Stimulated activated CD4-positive, alpha-beta T cell treated with anti-CD3 and anti-CD28 coated beads, Interleukin-1b, Interleukin-23, amount 100 ng/mL, for 1 hour (primary cell): Measurements from ENCODE around the gene CITED4.

Source experiments
- DNase-seq, 2 donors: peaks; one replicate each; pipeline ENCODE4 v3.0.0-alpha.2; 2020; ENCODE audit warnings: low read depth in 2 of 2

The CITED4 gene

GRCh38 chr1:40886318-40887011, 24.3 kb upstream of the CITED4 start:
- DNase-seq = no peak

GRCh38 chr1:40884055-40884795, 22.1 kb upstream of the CITED4 start:
- no peak for DNase-seq

GRCh38 chr1:40880813-40881549, 18.8 kb upstream of the CITED4 start:
- DNase-seq = no peak

- DNase-seq = no peak
These were observed 17.5 kb upstream of the CITED4 start for GRCh38 chr1:40879482-40880175.

- DNase-seq = no peak
These were observed 16.7 kb upstream of the CITED4 start for GRCh38 chr1:40878906-40879305.

GRCh38 chr1:40877698-40878097, 15.5 kb upstream of the CITED4 start:
- no peak for DNase-seq

- DNase-seq = no peak
These were observed 14.7 kb upstream of the CITED4 start for GRCh38 chr1:40876891-40877290.

GRCh38 chr1:40876436-40876761, 14.2 kb upstream of the CITED4 start:
- DNase-seq = no peak

GRCh38 chr1:40873863-40874472, 11.8 kb upstream of the CITED4 start:
- no peak for DNase-seq

- no peak for DNase-seq
These were observed 10.1 kb upstream of the CITED4 start for GRCh38 chr1:40872276-40872675.

- no peak for DNase-seq
These were observed 8.1 kb upstream of the CITED4 start for GRCh38 chr1:40870135-40870728.

GRCh38 chr1:40868051-40868723, 6.0 kb upstream of the CITED4 start:
- DNase-seq = no peak

GRCh38 chr1:40861224-40862003, 749 bp downstream of the CITED4 start:
- no peak for DNase-seq

GRCh38 chr1:40860706-40861223, 1.4 kb downstream of the CITED4 start:
- no peak for DNase-seq

GRCh38 chr1:40858856-40859416, 3.2 kb downstream of the CITED4 start:
- DNase-seq = no peak

GRCh38 chr1:40857737-40858136, 4.4 kb downstream of the CITED4 start:
- DNase-seq = no peak

GRCh38 chr1:40856656-40857302, 5.4 kb downstream of the CITED4 start:
- DNase-seq = no peak

- no peak for DNase-seq
These were observed 6.0 kb downstream of the CITED4 start for GRCh38 chr1:40856116-40856515.

- no peak for DNase-seq
These were observed 6.7 kb downstream of the CITED4 start for GRCh38 chr1:40855513-40855912.
